Small intestine (tissue), 7 donors: ENCODE results near the gene CCDC47. TPM values are rescaled to one million over a fixed set of nuclear protein-coding genes. Genes with fewer than 3 reads are reported as not detected.

ENCODE experiments used
- DNase-seq, 2 donors: peaks; one replicate each; pipeline versions ENCODE4 v3.0.0 to v3.0.0-alpha.2; 2013
- FAIRE-seq: peaks from 2 replicates; lab custom pipeline; 2012; peaks lifted over from hg19 to GRCh38; lab: Jason Lieb, UNC
- H3K27ac ChIP-seq, 3 donors: one replicate each; pipeline ENCODE4 v1.5.1; 2013; ENCODE audit warnings: low read length in 2 of 3, mild to moderate bottlenecking in 2 of 3, control low read depth in 1 of 3, inconsistent platforms in 1 of 3, low read depth in 1 of 3, moderate library complexity in 1 of 3
- H3K27me3 ChIP-seq, 3 donors: one replicate each; pipeline ENCODE4 v1.6.1; 2013; ENCODE audit warnings: low read length in 3 of 3, inconsistent platforms in 1 of 3; ENCODE audit not compliant: control insufficient read depth in 3 of 3, insufficient read depth in 3 of 3
- H3K36me3 ChIP-seq, 3 donors: one replicate each; pipeline ENCODE4 v1.6.1; 2013; ENCODE audit warnings: low read length in 3 of 3, inconsistent platforms in 1 of 3, low read depth in 1 of 3, mild to moderate bottlenecking in 1 of 3, moderate library complexity in 1 of 3; ENCODE audit not compliant: control insufficient read depth in 3 of 3, insufficient read depth in 2 of 3
- H3K4me1 ChIP-seq, 3 donors: one replicate each; pipeline ENCODE4 v1.6.1; 2013; ENCODE audit warnings: low read length in 2 of 3, inconsistent platforms in 1 of 3, low read depth in 1 of 3, mild to moderate bottlenecking in 1 of 3, moderate library complexity in 1 of 3; ENCODE audit not compliant: control insufficient read depth in 3 of 3, insufficient read depth in 2 of 3
- H3K4me3 ChIP-seq, 3 donors: one replicate each; pipeline ENCODE4 v1.5.1; 2013; ENCODE audit warnings: low read length in 3 of 3, control low read depth in 1 of 3, inconsistent platforms in 1 of 3, low read depth in 1 of 3, mild to moderate bottlenecking in 1 of 3, moderate library complexity in 1 of 3
- H3K9me3 ChIP-seq, 2 donors: one replicate each; pipeline ENCODE4 v1.6.1; 2013; ENCODE audit warnings: low read depth in 1 of 2, low read length in 1 of 2; ENCODE audit not compliant: control insufficient read depth in 2 of 2, insufficient read depth in 1 of 2
- WGBS, 3 donors: extraction: QIAGEN DNeasy Blood & Tissue Kit; methylation state at CpG; one replicate each; pipeline ENCODE4 v1.1.7; 2013; 5-methylcytosine and 5-hydroxymethylcytosine counted together
- polyA plus RNA-seq, 4 donors: library from polyadenylated mRNA; stranded (reverse) in 3 of 4; unstranded in 1 of 4; fragments of 200-250 nt in 3 of 4; fragments of 120-200 nt in 1 of 4; gene quantifications; one replicate each; pipeline versions ENCODE4 v1.2.1 to v1.2.3, GENCODE V29; 2013
- donor health status: healthy with polysubstance abuse.
- donor health status: control.
- donor health status: control.
- donor health status: Bipolar disorder and iron deficiency.
- donor health status: healthy.

CCDC47 gene
- polyA plus RNA-seq, 4 donors = 19.5 to 113 (median 60.1) TPM

DNA sequence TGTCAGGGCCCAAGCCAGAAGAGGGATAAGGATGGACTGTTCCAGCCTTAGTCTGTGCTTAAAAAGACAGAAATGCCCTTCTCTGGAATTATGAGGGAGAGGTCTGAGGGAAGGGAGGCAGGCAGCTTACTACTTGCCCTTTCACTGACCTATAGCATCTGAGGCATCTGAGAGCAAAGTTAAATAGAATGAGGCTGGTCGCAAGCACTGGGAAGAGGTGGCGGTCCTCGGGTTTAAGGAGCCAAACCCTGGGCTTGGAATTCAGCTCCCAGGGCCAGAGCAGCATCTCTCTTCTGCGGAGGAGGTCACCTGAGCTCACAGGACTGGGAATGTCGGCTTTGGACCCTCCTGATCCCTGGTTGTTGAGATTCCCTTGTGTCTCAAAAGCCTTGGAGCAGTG is 70.4 kb downstream of the CCDC47 start:
- no peaks in the 10 kb centered on the region for H3K9me3 ChIP-seq
- peaks cover 0 to 8% (median 0%) of the 10 kb centered on the region in 3 donors for H3K4me1 ChIP-seq
- peaks cover 0 to 55% (median 2%) of the 10 kb centered on the region in 3 donors for H3K36me3 ChIP-seq
- peaks cover 0 to 16% (median 0%) of the 10 kb centered on the region in 3 donors for H3K27me3 ChIP-seq
- peak overlapping the region in 1 of 3 donors; percentile 60 for H3K27ac ChIP-seq
- H3K4me3 ChIP-seq = no peak overlapping the region
- FAIRE-seq (no peak), DNase-seq (no peak)
- 86 to 92% (median 89%) methylated on average over 5 of the region's 5 CpGs for WGBS, 3 donors

GRCh38 chr17:63702721-63703015 is 70.7 kb downstream of the CCDC47 start:
- H3K27me3 ChIP-seq = peaks cover 0 to 16% (median 0%) of the 10 kb centered on the region in 3 donors
- H3K4me3 ChIP-seq = no peak overlapping the region
- no peak for DNase-seq
- 73 to 87% (median 78%) methylated on average over 6 of the region's 6 CpGs for WGBS, 3 donors
- peaks cover 0 to 8% (median 0%) of the 10 kb centered on the region in 3 donors for H3K4me1 ChIP-seq
- peak overlapping the region in 1 of 3 donors; percentile 60 for H3K27ac ChIP-seq
- no peak for FAIRE-seq
- peaks cover 0 to 54% (median 2%) of the 10 kb centered on the region in 3 donors for H3K36me3 ChIP-seq
- no peaks in the 10 kb centered on the region for H3K9me3 ChIP-seq

GRCh38 chr17:63701868-63702720 is 71.3 kb downstream of the CCDC47 start:
- H3K27me3 ChIP-seq = peaks cover 0 to 16% (median 0%) of the 10 kb centered on the region in 3 donors
- 68 to 90% (median 74%) methylated on average over 16 to 19 of the region's 19 CpGs for WGBS, 3 donors
- DNase-seq (peak in 1 of 2 donors; percentile 51), FAIRE-seq (no peak)
- peaks cover 0 to 8% (median 0%) of the 10 kb centered on the region in 3 donors for H3K4me1 ChIP-seq
- H3K27ac ChIP-seq = peak overlapping the region in 2 of 3 donors; percentile 26 to 81
- no peaks in the 10 kb centered on the region for H3K9me3 ChIP-seq
- peak overlapping the region in 1 of 3 donors; percentile 33 for H3K4me3 ChIP-seq
- H3K36me3 ChIP-seq = peaks cover 0 to 52% (median 2%) of the 10 kb centered on the region in 3 donors

DNA sequence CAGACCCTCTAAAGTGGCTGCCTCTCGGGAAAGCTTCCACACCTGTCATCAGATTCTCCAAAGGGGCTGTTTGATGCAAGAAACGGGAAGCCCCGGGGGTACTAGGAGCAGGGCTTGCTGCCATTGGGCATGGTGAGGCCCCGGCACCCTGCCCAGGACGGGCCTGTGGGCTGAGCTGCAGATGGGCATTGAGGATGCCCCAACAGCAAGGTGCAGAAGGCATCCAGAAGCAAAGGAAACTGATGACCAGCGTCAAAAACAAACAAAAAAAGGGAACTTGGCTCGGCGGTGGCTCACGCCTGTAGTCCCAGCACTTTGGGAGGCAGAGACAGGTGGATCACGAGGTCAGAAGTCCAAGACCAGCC is 72.0 kb downstream of the CCDC47 start:
- WGBS, 3 donors = 58 to 82% (median 59%) methylated on average over 10 of the region's 10 CpGs
- DNase-seq (no peak), FAIRE-seq (no peak)
- Histone ChIP-seq H3K27ac (peak overlapping the region; percentile 3 to 81 (median 43)), H3K4me3 (peak overlapping the region; percentile 29 to 54 (median 29)), H3K9me3 (no peaks in the 10 kb centered on the region), H3K36me3 (peaks cover 0 to 48% (median 2%) of the 10 kb centered on the region in 3 donors), H3K4me1 (peaks cover 0 to 8% (median 0%) of the 10 kb centered on the region in 3 donors), H3K27me3 (peaks cover 0 to 16% (median 0%) of the 10 kb centered on the region in 3 donors)

- H3K36me3 ChIP-seq = peaks cover 0 to 48% (median 2%) of the 10 kb centered on the region in 3 donors
- WGBS, 3 donors = 8 to 46% (median 24%) methylated on average over 52 to 88 of the region's 88 CpGs
- H3K4me3 ChIP-seq = peak overlapping the region; percentile 29 to 54 (median 38)
- peaks cover 0 to 16% (median 0%) of the 10 kb centered on the region in 3 donors for H3K27me3 ChIP-seq
- peaks cover 0 to 8% (median 0%) of the 10 kb centered on the region in 3 donors for H3K4me1 ChIP-seq
- peak in 1 of 2 donors; percentile 45 for DNase-seq
- H3K27ac ChIP-seq = peak overlapping the region; percentile 33 to 81 (median 65)
- no peaks in the 10 kb centered on the region for H3K9me3 ChIP-seq
- no peak for FAIRE-seq
Measured at GRCh38 chr17:63700528-63701455, 72.6 kb downstream of the CCDC47 start.

- H3K4me1 ChIP-seq = peaks cover 0 to 8% (median 0%) of the 10 kb centered on the region in 3 donors
- FAIRE-seq = no peak
- 1% methylated on average over 30 to 133 of the region's 133 CpGs for WGBS, 3 donors
Measured at GRCh38 chr17:63699638-63700527, 73.5 kb downstream of the CCDC47 start, which contains the start of gene LIMD2. Gene LIMD2, minus strand, starts transcription at chr17:63700125. Its CDS starts 827 bp downstream, at chr17:63699298.

GRCh38 chr17:63698886-63699637 is 74.3 kb downstream of the CCDC47 start:
- Histone ChIP-seq H3K4me3 (peak overlapping the region; percentile 31 to 54 (median 38)), H3K9me3 (no peaks in the 10 kb centered on the region), H3K4me1 (peaks cover 0 to 8% (median 0%) of the 10 kb centered on the region in 3 donors), H3K36me3 (peaks cover 2 to 44% (median 2%) of the 10 kb centered on the region in 3 donors), H3K27ac (peak overlapping the region in 2 of 3 donors; percentile 67 to 81), H3K27me3 (peaks cover 0 to 16% (median 0%) of the 10 kb centered on the region in 3 donors)
- DNase-seq (peak; percentile 44 to 54), FAIRE-seq (no peak)
- 5 to 9% (median 8%) methylated on average over 29 to 45 of the region's 45 CpGs for WGBS, 3 donors

More at GRCh38 chr17:63699638-63700527, 73.5 kb downstream of the CCDC47 start, which contains the start of gene LIMD2:
- peak in 1 of 2 donors; percentile 57 for DNase-seq
- Histone ChIP-seq H3K27ac (peak within 1 kb of the TSS; percentile 33 to 81 (median 67)), H3K4me3 (peak within 1 kb of the TSS; percentile 31 to 54 (median 38)), H3K36me3 (peaks cover 0 to 45% (median 2%) of the 10 kb centered on the region in 3 donors), H3K9me3 (no peaks in the 10 kb centered on the region), H3K27me3 (peaks cover 0 to 16% (median 0%) of the 10 kb centered on the region in 3 donors)
